Endothelial cell of umbilical vein (primary cell): Measurements from ENCODE around the gene CARMIL1. TPM values are rescaled to one million over a fixed set of nuclear protein-coding genes. Genes with fewer than 3 reads are reported as not detected.

Source experiments
- BruUV-seq: library from RNA; stranded (reverse); fragments of 400-500 nt; replicated peaks from 2 replicates; lab custom pipeline; 2021; lab: Mats Ljungman, UMichigan
- CTCF ChIA-PET: fragments of 300-600, 350-600 bp; sonication (Branson Sonifier 250); formaldehyde crosslinking; loops from one replicate; lab custom pipeline; 2021; ENCODE audit warnings: antibody characterized with exemption, inconsistent platforms; lab: Charles Lee
- POLR2A ChIA-PET: fragments of 300-600, 350-600 bp; sonication (Branson Sonifier 250); formaldehyde crosslinking; loops from one replicate; lab custom pipeline; 2021; ENCODE audit warnings: antibody characterized with exemption, inconsistent platforms; lab: Charles Lee
- DNase-seq: peaks from one replicate; pipeline ENCODE4 v3.0.0-alpha.2; 2011; ENCODE audit warnings: low read depth, low spot score
- FAIRE-seq: peaks from 2 replicates; lab custom pipeline; 2011; peaks lifted over from hg19 to GRCh38; lab: Jason Lieb, UNC
- H2AFZ ChIP-seq: 2 replicates; pipeline ENCODE4 v1.6.0; 2012; ENCODE audit warnings: low read depth, low read length, control low read depth, inconsistent platforms
- H3K27ac ChIP-seq: 2 replicates; pipeline ENCODE4 v1.5.1; 2011; ENCODE audit warnings: low read depth, mild to moderate bottlenecking, control low read depth, low read length, moderate library complexity; ENCODE audit not compliant: insufficient read depth
- H3K27me3 ChIP-seq, 2 experiments: 2 replicates each; pipeline versions ENCODE4 v1.6.0 to v1.6.1; 2011; ENCODE audit warnings: low read length in 2 of 2, mixed read lengths in 1 of 2; ENCODE audit not compliant: control insufficient read depth in 2 of 2, insufficient read depth in 2 of 2
- H3K36me3 ChIP-seq, 2 experiments: 2 replicates in 1 of 2; 3 replicates in 1 of 2; pipeline ENCODE4 v1.5.1; 2011; ENCODE audit warnings: low read length in 2 of 2, mild to moderate bottlenecking in 1 of 2, moderate library complexity in 1 of 2; ENCODE audit not compliant: control insufficient read depth in 2 of 2, insufficient read depth in 2 of 2; ENCODE audit errors: extremely low read depth in 1 of 2
- H3K4me1 ChIP-seq: 3 replicates; pipeline ENCODE4 v1.5.1; 2011; ENCODE audit warnings: mild to moderate bottlenecking, low read length; ENCODE audit not compliant: control insufficient read depth, insufficient read depth; ENCODE audit errors: extremely low read depth
- H3K4me2 ChIP-seq: 2 replicates; pipeline ENCODE4 v1.6.1; 2011; ENCODE audit warnings: low read length, control low read depth, mixed read lengths; ENCODE audit not compliant: insufficient read depth
- H3K4me3 ChIP-seq, 3 experiments: fragments of 200-600 bp in 1 of 3; sonication (generic), shearing (Covaris generic) in 1 of 3; replicated peaks in 1 of 3; 2 replicates each; pipeline ENCODE4 v1.5.1; 2011 to 2016; ENCODE audit warnings: control low read depth in 3 of 3, low read length in 3 of 3, mild to moderate bottlenecking in 2 of 3, inconsistent platforms in 1 of 3, low read depth in 1 of 3, moderate library complexity in 1 of 3; ENCODE audit not compliant: insufficient read depth in 1 of 3
- H3K79me2 ChIP-seq: 2 replicates; pipeline ENCODE4 v1.6.0; 2012; ENCODE audit warnings: low read length, inconsistent platforms; ENCODE audit not compliant: control insufficient read depth, insufficient read depth
- H3K9ac ChIP-seq: replicated peaks from 2 replicates; pipeline ENCODE3; 2011; ENCODE audit warnings: low read length, control low read depth; ENCODE audit not compliant: insufficient read depth; ENCODE audit errors: extremely low read depth
- H3K9me1 ChIP-seq: replicated peaks from 3 replicates; pipeline ENCODE4 v1.6.0; 2011; ENCODE audit warnings: mild to moderate bottlenecking, low read length; ENCODE audit not compliant: control insufficient read depth, insufficient read depth; ENCODE audit errors: extremely low read depth
- H3K9me3 ChIP-seq: replicated peaks from 2 replicates; pipeline ENCODE4 v1.5.1; 2012; ENCODE audit warnings: low read length, inconsistent platforms; ENCODE audit not compliant: control insufficient read depth, insufficient read depth
- H4K20me1 ChIP-seq: replicated peaks from 2 replicates; pipeline ENCODE3; 2011; ENCODE audit warnings: mild to moderate bottlenecking, low read length; ENCODE audit not compliant: control insufficient read depth, insufficient read depth; ENCODE audit errors: extremely low read depth
- EZH2 ChIP-seq: IDR thresholded peaks from 2 replicates; pipeline ENCODE4 v1.6.1; 2012; ENCODE audit warnings: borderline replicate concordance, low read depth, mild to moderate bottlenecking, moderate library complexity, low read length, inconsistent platforms; ENCODE audit not compliant: severe bottlenecking
- GATA2 ChIP-seq: IDR thresholded peaks from 2 replicates; pipeline ENCODE4 v1.7.0; 2011; ENCODE audit warnings: low read depth, mild to moderate bottlenecking, moderate library complexity, mixed read lengths, low read length; ENCODE audit not compliant: insufficient read length, insufficient read depth
- JUN ChIP-seq: IDR thresholded peaks from 2 replicates; pipeline ENCODE4 v1.6.1; 2011; ENCODE audit warnings: borderline replicate concordance, low read depth; ENCODE audit not compliant: insufficient read length, insufficient read depth
- MAX ChIP-seq: IDR thresholded peaks from 2 replicates; pipeline ENCODE4 v1.6.1; 2011; ENCODE audit not compliant: insufficient read depth, insufficient read length
- POLR2A ChIP-seq: IDR thresholded peaks from 2 replicates; pipeline ENCODE4 v1.6.1; 2012; ENCODE audit warnings: low read depth, mild to moderate bottlenecking, control low read depth, low read length
- POLR2AphosphoS5 ChIP-seq: IDR thresholded peaks from 2 replicates; pipeline ENCODE4 v1.6.1; 2012; ENCODE audit warnings: low read depth, mild to moderate bottlenecking, control low read depth, low read length, moderate library complexity; ENCODE audit not compliant: insufficient read depth
- dilution Hi-C: fragments of 300-500 bp; cut with MboI; formaldehyde crosslinking; loops from one replicate; pipeline ENCODE4 v1.15.0; 2019; ENCODE audit warnings: low sequenced_read_pairs; ENCODE audit not compliant: extremely low pct_ligation_motif_present
- intact Hi-C: fragments of 100-400 bp; cut with micrococcal nuclease; formaldehyde crosslinking; loops from one replicate; pipeline ENCODE4 v1.10.0; 2022
- polyA plus RNA-seq, 4 experiments: library from polyadenylated mRNA; depleted of rRNA in 3 of 4; stranded (reverse) in 3 of 4; unstranded in 1 of 4; fragments of >200 nt; gene quantifications; 2 replicates each; pipeline versions ENCODE4 v1.2.1 to v1.2.3, GENCODE V29; 2011 to 2012; ENCODE audit warnings: missing spikeins in 1 of 4
- total RNA-seq: library from RNA; stranded (reverse); gene quantifications from 2 replicates; pipeline ENCODE4 v1.2.3, GENCODE V29; 2021
- TF ChIP-seq, protein P1 (sequence below), 2 donors: IDR thresholded peaks; 1 replicate in 1 of 2; 2 replicates in 1 of 2; pipeline ENCODE4 v1.5.1; 2011; ENCODE audit warnings: low read length in 2 of 2, mild to moderate bottlenecking in 2 of 2, moderate library complexity in 2 of 2, control low read depth in 1 of 2, inconsistent platforms in 1 of 2, low read depth in 1 of 2; ENCODE audit not compliant: insufficient read depth in 1 of 2; ENCODE audit errors: extremely low read depth in 1 of 2

The CARMIL1 gene
- total and polyA plus RNA-seq, 2 donors (not counting 3 experiments of a cell fraction or from before 2014, with no cell fraction given), result 1.3 to 8.7 TPM

DNA sequence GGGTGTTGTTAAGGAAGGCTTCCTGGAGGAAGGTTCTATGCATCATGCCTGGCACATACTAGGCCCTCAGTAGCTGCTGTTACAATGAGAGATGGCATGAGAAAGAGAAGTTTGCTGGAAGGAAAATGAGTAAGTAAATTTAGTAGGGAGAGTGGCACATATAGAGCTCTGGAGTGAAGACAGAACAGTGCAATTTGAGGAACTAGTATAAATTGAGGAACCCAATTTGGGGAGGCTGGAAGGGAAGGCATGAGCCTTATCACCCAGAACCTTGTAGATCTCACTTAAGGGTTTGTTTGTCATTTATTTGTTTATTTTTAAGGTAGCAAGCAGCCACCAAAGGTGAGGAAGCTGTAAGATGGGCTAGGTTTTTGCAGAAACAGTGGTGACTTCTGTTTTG, 285.8 kb downstream of the CARMIL1 start:
- no TSS peak for BruUV-seq
- no peaks in the 10 kb centered on the region for H3K9me3 ChIP-seq
- H3K79me2 ChIP-seq, result no peaks in the 10 kb centered on the region
- no peak for DNase-seq
- dilution Hi-C loops, result no loop called here
- POLR2A ChIA-PET, result no interaction called here
- intact Hi-C loops, result no loop called here
- H3K9ac ChIP-seq, result no peak overlapping the region
- no peak overlapping the region for H3K27ac ChIP-seq
- no peak overlapping the region for H3K4me2 ChIP-seq
- no peaks in the 10 kb centered on the region for H3K36me3 ChIP-seq
- H4K20me1 ChIP-seq, result no peaks in the 10 kb centered on the region
- no peaks in the 10 kb centered on the region for H3K9me1 ChIP-seq
- H3K4me1 ChIP-seq, result no peaks in the 10 kb centered on the region
- no peaks in the 10 kb centered on the region for H3K27me3 ChIP-seq
- H3K4me3 ChIP-seq, result no peak overlapping the region
- TF ChIP-seq POLR2AphosphoS5 (no peak), MAX (no peak), GATA2 (no peak), JUN (no peak), POLR2A (no peak)
- TF ChIP-seq, protein P1, sequence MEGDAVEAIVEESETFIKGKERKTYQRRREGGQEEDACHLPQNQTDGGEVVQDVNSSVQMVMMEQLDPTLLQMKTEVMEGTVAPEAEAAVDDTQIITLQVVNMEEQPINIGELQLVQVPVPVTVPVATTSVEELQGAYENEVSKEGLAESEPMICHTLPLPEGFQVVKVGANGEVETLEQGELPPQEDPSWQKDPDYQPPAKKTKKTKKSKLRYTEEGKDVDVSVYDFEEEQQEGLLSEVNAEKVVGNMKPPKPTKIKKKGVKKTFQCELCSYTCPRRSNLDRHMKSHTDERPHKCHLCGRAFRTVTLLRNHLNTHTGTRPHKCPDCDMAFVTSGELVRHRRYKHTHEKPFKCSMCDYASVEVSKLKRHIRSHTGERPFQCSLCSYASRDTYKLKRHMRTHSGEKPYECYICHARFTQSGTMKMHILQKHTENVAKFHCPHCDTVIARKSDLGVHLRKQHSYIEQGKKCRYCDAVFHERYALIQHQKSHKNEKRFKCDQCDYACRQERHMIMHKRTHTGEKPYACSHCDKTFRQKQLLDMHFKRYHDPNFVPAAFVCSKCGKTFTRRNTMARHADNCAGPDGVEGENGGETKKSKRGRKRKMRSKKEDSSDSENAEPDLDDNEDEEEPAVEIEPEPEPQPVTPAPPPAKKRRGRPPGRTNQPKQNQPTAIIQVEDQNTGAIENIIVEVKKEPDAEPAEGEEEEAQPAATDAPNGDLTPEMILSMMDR (IDR thresholded peaks at IDR 0.05; ENCODE audit: extremely low read depth in 1 of 2, insufficient read depth in 1 of 2, low read depth in 1 of 2, low read length in 2 of 2), result no peak
- FAIRE-seq, result no peak
- CTCF ChIA-PET, result interaction anchor here (5.9 kb wide), 1 partner anchor 8 kb away, joined by 62 read pairs; no protein-coding TSS in a partner anchor
- no peak overlapping the region for H2AFZ ChIP-seq

GRCh38 chr6:25570578-25570977, 291.4 kb downstream of the CARMIL1 start:
- TF ChIP-seq EZH2, result no peak
- no peaks in the 10 kb centered on the region for H4K20me1 ChIP-seq
- peak; percentile 77 for FAIRE-seq
- H3K9me3 ChIP-seq, result no peaks in the 10 kb centered on the region
- intact Hi-C loops, result no loop called here
- H3K4me2 ChIP-seq, result peak overlapping the region; percentile 79
- H3K4me1 ChIP-seq, result peaks cover 10% of the 10 kb centered on the region
- BruUV-seq, result no TSS peak
- dilution Hi-C loops, result no loop called here
- no peak overlapping the region for H3K4me3 ChIP-seq
- no peaks in the 10 kb centered on the region for H3K79me2 ChIP-seq
- ChIA-PET CTCF (interaction anchor here (0.9 to 1.9 kb wide), 5 partner anchors 15 to 347 kb away, joined by 3 to 11 read pairs (median 4); no protein-coding TSS in a partner anchor), POLR2A (no interaction called here)
- peak overlapping the region; percentile 45 for H2AFZ ChIP-seq
- H3K27me3 ChIP-seq, result no peaks in the 10 kb centered on the region
- no peak overlapping the region for H3K27ac ChIP-seq
- H3K36me3 ChIP-seq, result no peaks in the 10 kb centered on the region
- H3K9ac ChIP-seq, result no peak overlapping the region
- DNase-seq, result peak; percentile 23
- H3K9me1 ChIP-seq, result no peaks in the 10 kb centered on the region
